Measurements from ENCODE around the gene LRIG2. TPM values are rescaled to one million over a fixed set of nuclear protein-coding genes. Genes with fewer than 3 reads are reported as not detected.

The LRIG2 gene
- total and polyA plus RNA-seq, 2 of the 13 experiments (the other 11 are each of a cell fraction or from before 2014, with no cell fraction given) = 8.1 to 12.2 TPM

- TF ChIP-seq ZNF646 (CRISPR knock-in tag; IDR thresholded peaks at IDR 0.05) = no peak
- no peak for TF ChIP-seq ARID3A (IDR thresholded peaks at IDR 0.05; ENCODE audit: low read depth, low read length)
- no peak for TF ChIP-seq ZNF672 (CRISPR knock-in tag; IDR thresholded peaks at IDR 0.05)
- TF ChIP-seq IRF9 (CRISPR knock-in tag; IDR thresholded peaks at IDR 0.05; ENCODE audit: borderline replicate concordance) = no peak
- TF ChIP-seq ZNF280B (CRISPR knock-in tag; IDR thresholded peaks at IDR 0.05; ENCODE audit: borderline replicate concordance) = no peak
- TF ChIP-seq ZNF564 (CRISPR knock-in tag; IDR thresholded peaks at IDR 0.05) = no peak
- no peak for TF ChIP-seq ELF3 (CRISPR knock-in tag; IDR thresholded peaks at IDR 0.05)
- no peak for TF ChIP-seq TSC22D2 (CRISPR knock-in tag; IDR thresholded peaks at IDR 0.05; ENCODE audit: borderline replicate concordance)
- no peak for TF ChIP-seq RFX3 (CRISPR knock-in tag; IDR thresholded peaks at IDR 0.05)
- TF ChIP-seq ETV6 (CRISPR knock-in tag; conservative IDR thresholded peaks at IDR 0.05) = no peak
- no peak for TF ChIP-seq ZNF180 (CRISPR knock-in tag; IDR thresholded peaks at IDR 0.05; ENCODE audit: borderline replicate concordance, low read depth)
- TF ChIP-seq ZBTB20 (CRISPR knock-in tag; IDR thresholded peaks at IDR 0.05; ENCODE audit: borderline replicate concordance, low read depth) = no peak
- TF ChIP-seq ZNF17 (CRISPR knock-in tag; IDR thresholded peaks at IDR 0.05) = no peak
- TF ChIP-seq REXO4 (CRISPR knock-in tag; IDR thresholded peaks at IDR 0.05; ENCODE audit: borderline replicate concordance) = no peak
- TF ChIP-seq ZNF619 (CRISPR knock-in tag; IDR thresholded peaks at IDR 0.05) = no peak
- TF ChIP-seq LCORL (IDR thresholded peaks at IDR 0.05) = no peak
- no peak; the same call in 1 of the 2 replicates for TF ChIP-seq LCORL (CRISPR knock-in tag; IDR thresholded peaks at IDR 0.05)
- TF ChIP-seq SAP130 (CRISPR knock-in tag; IDR thresholded peaks at IDR 0.05; ENCODE audit: low read depth) = no peak
- TF ChIP-seq HNF4A (CRISPR knock-in tag; IDR thresholded peaks at IDR 0.05) = peak; percentile 21; the same call in 1 of the 2 replicates
- TF ChIP-seq ZSCAN9 (CRISPR knock-in tag; IDR thresholded peaks at IDR 0.05; ENCODE audit: borderline replicate concordance) = no peak
Measured at GRCh38 chr1:113027449-113027848, 45.5 kb upstream of the LRIG2 start (continued).

All from HepG2 (cell line).